HG02571 (cell line): Measurements from ENCODE around the gene ADAM12.
"Not testable (repeated sequence)": the region's sequence is repeated elsewhere in the genome, so short reads cannot be mapped to it uniquely, and the experiment has no call there.

Source experiments
- ATAC-seq: cut with Tn5 transposase; IDR thresholded peaks from one replicate; pipeline ENCODE4 v1.9.1; 2021; ENCODE audit warnings: mild to moderate bottlenecking, moderate library complexity; ENCODE audit not compliant: unreplicated experiment

Gene ADAM12

DNA sequence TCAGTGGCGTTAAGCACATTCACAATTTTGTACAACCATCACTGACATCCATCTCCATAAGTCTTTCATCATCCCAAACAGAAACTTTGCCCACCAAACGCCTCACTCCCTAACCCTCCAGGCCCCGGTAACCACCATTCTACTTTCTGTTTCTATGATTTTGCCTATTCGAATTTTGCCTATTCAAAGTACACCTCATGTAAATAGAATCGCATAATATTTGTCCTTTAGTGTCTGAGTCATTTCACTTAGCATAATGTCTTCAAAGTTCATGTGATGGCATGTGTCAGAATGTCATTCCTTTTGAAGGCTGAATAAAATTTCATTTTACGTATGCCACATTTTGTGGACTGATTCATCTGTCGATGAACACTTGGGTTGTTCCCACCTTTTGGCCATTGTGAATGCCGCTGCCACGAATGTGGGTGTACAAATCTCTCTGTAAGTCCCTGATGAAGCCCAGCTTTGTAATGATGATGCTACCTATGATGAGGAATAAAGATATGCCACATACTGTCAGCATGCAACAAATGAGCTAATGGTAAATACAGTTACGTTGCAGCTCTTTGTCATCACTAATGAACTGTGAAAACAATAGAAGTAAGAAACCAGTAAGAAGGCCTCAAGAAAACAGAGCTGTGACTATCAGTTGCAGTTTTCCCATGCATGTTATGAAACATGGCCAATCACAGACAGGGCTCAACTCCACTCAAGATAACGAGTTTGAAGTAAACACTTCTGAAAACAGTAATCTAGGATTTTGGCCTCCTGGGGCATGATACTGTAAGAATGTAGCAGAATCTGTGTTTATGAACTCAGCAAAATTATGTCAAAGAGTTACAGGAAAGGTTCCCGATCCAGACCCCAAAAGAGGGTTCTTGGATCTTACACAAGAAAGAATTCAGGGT lies 120.0 kb downstream of the ADAM12 start:
- no peak for ATAC-seq

DNA sequence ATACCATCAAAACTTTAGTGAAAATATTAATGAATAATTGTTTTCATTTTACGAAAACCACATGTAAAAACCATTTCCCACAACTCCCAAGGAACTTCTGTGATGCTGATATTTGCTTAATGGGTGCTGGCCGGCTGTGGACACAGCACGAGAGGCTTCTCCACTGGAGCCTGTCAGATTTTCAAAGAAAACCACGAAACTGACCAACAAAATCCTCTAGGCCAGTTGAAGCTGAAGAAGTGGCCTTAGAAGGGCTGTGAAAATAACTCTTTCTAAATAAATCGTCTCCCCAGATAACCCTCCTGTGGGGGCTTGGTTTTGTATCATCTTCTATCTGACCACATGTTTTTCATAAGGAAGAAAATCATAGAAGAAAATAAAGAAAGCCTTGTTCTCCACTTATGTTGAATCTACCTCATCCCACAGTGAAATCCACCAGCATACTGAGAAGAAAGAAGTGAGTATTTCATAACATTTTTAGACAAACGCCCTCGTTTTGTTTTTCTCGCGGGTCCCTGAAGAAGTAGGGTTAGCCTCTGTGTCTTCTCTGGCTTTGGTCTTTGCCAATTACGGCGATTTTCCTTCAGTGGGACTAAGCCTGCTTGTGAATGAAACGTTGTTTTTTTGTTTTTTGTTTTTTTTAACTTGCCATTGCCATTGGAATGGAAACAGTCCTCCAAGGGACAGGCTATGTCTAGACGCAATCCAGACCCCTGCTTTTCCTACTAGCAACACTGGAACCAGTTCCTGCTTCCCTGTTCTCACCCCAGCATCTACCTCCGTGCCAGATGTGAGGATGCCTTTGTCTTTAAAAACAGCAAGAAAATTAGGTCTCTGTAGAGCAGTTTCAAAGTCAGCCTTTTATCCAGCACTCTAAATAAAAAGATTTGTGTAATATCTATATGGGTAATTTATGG lies 123.9 kb downstream of the ADAM12 start:
- no peak for ATAC-seq

DNA sequence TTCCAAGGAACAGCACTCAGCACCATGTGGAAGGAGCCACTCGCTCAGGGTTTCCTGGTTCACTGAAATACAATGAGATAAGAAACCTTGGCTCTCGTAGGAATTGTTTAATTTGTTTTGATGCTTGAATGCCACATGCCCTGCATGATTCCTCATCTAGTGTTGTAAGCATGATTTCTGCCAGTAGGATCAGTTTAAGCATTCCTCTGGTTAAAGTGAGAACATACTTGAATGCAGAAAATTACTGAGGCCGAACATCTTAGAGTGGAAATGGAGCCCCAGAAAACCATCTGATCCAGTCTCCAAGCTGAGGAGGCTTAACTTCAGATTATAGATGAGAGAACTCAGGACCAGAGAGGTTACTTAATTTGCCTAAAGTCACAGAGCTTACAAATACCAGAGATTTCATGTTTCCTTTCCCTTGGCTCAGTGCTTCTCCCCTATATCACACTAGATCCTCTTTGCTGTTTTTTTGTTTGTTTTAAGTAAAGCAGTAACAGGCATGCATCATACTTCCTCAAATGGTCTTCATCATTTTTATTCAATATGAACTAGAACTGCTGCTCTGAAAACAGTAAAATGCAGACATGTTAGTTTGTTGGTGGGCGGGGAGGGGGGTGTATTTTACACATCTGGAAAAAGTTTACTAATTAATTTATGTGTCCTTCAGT lies 125.1 kb downstream of the ADAM12 start:
- ATAC-seq = no peak

DNA sequence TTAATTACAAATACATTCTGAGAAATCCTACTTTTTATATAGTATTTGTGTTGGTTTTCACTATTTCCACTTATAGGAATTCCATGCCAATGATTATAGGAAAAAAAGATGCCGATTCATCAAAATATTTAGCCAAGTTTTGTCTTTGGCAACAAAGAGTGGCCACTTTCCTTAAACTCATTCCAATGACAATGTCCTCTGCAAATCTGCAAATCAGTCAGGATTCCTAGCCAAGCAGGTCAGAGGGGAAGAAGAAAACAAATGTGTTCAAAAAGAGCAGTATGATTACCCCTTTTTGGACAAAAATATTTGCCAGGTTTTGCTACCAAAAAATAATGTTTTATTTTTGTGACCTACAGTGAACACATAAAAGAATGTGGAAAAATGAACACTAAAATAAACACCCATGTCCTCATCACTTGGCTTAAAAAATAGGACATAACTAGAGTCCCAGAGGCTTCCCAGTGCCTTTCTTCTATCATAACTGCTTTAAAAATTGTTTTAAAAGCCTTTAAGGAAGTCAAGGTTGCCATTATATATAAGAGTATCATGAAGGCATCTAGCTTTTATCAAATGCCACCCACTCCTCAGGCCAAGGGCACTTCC lies 125.9 kb downstream of the ADAM12 start:
- ATAC-seq = no peak

DNA sequence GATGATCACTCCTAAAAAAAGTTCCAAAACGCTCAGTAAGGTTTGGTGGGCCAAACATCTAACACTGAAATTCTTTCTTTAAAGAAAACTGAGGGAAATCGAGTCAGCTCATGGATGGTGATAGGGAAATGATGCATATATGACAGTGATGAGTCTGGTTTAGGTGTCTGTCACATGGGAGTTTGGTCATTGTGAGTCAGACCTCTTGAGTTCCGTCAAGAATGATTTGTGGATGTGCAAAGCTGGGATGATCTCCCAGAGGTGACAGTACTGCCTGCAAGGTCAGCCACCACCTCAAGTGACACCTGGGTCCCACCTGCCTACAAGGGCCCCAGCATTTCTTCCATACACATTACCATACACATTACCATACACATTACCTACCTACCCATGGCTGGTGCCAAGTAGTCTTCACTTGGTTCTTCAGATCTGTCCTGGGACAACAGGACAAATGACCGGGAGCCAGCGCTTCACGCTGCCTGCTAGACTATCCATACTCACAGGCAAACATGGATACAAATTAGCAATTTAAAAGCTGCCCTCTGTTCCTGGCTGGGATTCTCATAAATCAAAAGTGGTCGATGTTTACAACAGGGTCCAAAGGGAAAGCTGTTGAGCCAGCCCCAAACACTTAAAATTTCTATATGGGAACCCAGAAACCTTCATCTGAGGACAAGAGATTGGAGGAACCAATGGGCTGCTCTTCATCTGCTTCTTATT lies 128.4 kb downstream of the ADAM12 start:
- no peak for ATAC-seq

DNA sequence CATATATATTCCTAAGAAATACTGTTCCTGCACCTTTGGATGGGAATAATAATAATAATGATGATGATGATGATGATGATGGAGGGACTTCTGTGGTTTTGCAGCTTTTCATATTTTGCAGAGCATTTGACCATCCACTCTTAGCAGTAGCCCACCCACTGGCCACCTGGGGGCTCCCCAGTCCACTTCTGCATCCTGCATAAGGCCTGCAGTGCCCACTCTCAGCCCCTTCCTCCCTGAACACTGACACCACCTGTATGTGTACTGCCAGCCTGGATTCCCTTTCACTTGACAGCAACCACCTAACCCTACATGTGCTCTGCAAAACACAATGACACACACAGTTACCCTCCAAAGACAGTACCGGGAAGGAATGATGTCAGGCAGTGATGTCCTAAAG lies 131.4 kb downstream of the ADAM12 start:
- ATAC-seq = no peak

DNA sequence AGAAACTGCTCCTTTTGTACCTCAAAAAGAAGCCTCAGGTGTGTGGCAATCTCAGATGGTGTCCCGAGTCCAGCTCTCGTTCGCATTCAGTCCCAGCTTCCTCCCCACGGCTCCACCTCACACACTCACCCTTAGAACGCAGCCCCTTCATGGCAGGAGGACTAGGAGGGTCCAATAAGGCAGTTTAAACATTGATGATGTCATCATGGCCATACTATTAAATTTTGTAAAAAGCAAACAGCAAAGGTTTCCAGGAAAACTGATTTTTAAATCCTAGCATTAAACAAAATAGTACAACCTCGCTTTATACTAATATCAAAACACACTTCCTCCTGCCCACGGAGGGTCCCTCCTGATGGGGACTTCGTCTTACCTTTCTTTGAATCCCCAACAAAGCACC lies 133.0 kb downstream of the ADAM12 start:
- ATAC-seq = no peak

DNA sequence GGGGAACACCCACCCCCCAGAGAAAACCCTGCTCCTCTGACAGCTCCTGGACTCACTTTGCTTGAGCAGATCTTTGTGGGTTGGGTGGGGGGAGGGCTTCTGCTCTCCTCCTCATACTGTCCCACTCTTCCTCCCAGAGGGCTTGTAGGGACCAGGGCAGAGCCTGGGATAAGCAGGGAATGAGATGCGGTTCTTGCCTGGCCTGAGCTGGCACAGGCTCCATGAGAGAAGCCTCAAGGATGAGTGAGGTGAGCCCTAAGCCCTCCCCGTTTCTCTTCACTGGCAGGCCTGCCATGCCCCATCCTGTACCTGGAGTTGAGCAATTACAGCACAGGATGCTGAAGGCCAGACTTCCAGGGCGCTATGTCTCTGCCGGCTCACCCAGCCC lies 134.7 kb downstream of the ADAM12 start:
- no peak for ATAC-seq

DNA sequence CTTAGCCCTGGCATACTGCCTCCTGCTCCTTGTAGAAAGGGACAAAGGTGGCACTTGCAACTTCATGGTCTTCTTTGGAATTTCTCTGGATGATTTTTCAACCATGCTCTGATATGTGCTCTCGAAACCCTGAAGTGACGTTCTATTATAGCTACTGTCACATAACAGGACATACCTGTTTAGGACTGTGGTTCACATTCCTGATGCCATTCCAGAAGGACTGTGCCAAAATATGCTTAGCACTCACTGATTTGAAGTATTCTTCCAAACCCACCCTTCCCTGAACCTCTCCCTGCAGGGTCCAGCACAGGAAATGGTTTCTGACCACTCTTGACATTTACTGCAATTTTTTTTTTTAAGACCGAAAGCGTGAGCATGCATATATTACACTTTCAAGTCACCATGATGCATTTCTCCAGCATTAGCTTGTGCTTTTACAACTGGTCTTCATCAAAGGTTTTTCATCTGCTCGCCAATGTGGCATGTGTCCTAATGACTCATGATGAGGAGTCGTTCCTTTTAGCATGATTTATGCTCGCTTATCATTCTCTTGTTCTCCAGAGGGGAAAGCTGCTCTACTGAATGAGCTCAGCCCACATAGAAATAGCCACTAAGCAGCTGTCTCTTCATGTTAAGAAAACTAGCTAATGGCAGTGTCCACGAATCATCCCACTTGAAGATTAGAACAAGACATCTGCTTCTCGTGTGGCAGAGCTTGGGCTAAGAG lies 135.2 kb downstream of the ADAM12 start:
- no peak for ATAC-seq

DNA sequence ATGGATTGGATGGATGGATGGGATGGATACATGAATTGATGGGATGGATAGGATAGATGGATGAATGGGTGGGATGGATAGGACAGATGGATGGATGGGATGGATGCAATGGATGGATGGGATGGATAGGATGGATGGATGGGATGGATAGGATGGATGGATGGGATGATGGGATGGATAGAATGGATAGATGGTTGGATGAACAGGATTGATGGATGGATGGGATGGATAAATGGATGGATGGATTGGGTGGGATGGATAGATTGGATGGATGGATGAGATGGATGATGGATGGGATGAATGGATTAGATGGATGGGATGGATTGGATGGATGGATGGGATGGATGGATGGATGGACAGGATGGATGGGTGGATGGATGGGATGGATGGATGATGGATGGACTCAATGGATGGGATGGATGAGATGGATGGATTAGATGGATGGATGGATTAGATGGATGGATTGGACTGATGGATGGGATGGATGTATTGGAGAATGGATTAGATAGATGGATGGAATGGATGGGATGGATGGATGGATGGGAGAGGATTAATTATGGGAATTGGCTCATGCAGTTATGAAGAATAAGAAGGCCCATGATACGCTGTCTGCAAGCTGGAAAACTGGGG lies 136.4 kb downstream of the ADAM12 start:
- no peak for ATAC-seq

DNA sequence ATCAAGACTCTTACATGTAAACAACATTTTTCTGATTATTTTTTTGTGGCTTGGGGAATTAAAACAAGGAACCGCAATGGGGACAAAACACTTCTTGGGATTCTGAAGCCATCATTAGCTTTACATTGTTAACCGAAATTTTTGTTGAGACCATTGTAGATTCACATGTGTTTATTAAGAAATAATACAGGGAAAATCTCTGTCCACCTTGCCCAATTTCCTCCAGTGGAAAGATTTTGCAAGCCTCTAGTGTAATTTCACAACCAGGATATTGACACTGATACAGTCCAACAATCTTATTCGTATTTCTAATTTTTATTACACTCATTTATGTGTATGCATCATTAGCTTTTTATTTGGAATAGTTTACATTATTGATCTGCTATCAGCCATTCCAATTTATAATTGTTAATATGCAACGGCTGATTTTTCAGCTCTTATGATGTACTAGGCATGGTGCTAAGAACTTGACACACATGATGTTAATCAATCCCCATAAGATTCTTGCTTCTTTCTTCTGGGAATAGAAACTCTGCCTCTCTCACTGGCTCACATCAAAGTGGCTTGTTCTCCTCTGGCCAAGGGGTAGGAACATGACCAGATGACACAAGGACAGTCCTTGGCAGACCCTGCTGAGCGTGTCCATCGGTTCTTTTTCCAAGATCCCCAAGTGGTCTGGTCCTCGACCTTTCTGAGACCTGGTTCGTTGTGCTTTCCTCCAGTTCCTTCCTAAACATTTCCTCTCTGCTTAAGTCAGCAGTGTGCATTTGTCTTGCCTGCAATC lies 137.6 kb downstream of the ADAM12 start:
- ATAC-seq = no peak

DNA sequence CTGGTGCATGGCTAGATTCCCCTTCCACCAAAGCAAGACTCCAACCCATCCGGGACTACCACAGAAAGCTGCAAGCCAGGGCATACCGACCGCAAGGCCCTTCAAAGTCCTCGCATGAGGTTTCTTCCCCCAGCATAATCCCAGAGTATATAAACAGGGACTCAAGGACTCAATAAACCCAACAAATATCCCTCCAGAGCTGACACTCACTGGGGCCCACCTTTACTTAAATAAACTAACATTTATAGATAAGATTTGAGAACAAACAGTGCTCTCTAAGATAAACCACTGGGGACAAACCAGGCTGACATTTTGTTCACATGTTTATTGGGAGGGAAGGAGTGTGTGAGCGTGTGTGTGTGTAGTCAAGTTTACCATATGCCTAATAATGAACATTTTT lies 138.2 kb downstream of the ADAM12 start:
- ATAC-seq = no peak

DNA sequence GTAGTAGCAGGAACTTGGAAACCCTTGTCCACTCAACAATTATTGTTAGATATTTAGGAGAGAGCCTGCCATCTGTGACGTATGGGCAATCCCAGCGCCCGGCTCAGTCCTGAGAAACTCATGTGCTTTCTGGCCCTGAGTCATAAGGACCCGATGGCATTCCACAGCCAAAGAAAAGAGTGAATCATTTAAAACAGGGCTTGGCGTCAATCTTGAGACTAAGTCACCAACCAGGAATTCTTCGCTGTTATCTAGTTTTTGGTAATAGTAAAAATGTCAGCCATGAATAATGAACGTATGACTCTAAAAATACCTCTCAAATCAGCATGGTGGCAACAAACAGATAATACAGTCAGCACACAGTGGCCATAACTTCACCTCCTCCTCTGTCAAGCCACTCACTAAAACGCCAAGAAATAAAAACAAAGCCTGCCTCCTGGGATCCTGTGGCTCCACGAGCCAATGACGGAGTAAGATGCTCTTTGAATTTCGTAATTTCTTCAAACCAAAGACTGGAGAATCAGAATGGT lies 140.8 kb downstream of the ADAM12 start:
- ATAC-seq = no peak

DNA sequence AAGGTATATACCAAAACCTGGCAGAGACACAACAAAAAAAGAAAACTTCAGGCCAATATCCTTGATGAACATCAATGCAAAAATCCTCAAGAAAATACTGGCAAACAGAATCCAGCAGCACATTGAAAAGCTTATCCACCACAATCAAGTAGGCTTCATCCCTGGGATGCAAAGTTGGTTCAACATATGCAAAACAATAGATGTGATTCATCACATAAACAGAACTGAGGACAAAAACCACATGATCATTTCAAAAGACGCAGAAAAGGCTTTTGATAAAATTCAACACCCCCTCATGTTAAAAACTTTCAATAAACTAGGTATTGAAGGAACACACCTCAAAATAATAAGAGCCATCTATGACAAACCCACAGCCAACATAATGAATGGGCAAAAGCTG lies 141.9 kb downstream of the ADAM12 start:
- not testable (repeated sequence) for ATAC-seq

DNA sequence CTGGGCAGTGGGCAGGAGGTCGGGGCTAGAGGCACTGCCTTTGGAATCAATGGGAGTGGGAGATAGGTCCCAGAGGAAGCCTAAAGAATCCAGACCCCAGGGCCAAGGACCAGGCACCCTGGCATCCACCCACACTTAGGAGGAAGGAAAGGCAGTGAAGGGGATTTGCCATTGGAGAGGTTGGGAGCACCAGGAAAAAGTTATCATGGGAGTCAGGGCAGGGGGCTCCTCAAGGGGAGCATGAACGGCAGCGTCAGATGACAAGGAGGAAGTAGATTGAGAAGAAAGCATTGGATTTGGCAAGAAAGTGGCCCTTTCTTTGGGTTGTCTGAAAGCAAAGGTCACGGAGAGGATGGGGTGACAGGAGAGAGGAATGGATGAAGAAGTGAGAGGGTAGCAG lies 142.8 kb downstream of the ADAM12 start:
- ATAC-seq = no peak

DNA sequence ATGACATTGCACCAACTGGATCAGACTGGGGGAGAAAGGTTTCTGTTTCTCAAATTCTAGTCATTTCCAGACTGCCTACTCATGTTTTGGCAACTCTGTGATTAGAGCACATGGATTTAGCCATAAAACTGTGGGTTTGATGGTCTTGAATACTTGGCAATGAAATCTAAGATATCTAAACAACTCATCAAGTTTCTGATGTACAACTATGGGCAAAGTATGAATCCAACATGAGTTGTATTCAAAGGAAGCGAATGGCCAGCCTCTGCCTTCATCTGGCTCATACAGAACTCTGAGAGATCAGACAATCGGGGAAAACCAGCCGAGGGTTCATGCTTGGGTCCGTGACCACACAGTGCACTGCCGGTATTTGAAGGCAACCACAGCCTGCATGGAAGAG lies 144.3 kb downstream of the ADAM12 start:
- no peak for ATAC-seq

DNA sequence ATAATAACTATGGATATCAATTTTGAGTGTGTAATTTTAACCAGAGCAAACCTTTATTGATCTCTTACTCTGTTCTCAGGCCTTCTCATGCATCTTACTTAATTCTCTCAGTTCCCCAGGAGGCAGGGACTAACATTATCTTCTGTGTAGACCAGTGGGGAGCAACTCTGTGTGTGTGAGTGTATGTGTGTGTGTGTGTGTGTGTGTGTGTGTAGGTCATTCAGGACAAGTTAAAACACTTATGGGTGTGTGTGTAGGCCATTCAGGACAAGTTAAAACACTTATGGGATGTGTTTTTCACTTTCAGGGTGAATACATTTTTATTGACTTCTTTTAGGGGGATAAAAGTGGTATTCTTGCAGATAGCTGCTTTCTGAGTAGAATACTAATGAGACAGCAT lies 145.0 kb downstream of the ADAM12 start:
- no peak for ATAC-seq
